ENCODE data around the gene GUCA2B. TPM values are rescaled to one million over a fixed set of nuclear protein-coding genes. Genes with fewer than 3 reads are reported as not detected.

The GUCA2B gene
- total RNA-seq, 1 experiment from 2014 or later: not detected

GRCh38 chr1:42165511-42166210 lies 12.5 kb downstream of the GUCA2B start:
- no peak overlapping the region for H3K56ac ChIP-seq (ENCODE audit: insufficient read length, low read depth, low read length)
- no peak overlapping the region for H2AFZ ChIP-seq (ENCODE audit: low read length)
- no peak overlapping the region for H2AK5ac ChIP-seq (ENCODE audit: insufficient read length, low read length)
- Mint-ChIP-seq H3K4me3 (no peak overlapping the region), H3K36me3 (ENCODE audit: insufficient read depth in 1 of 3, low read depth in 3 of 3) (no peaks in the 10 kb centered on the region), H3K27ac (no peak overlapping the region; a peak in 2 of 7 replicates), H3K4me1 (peaks cover 7 to 9% of the 10 kb centered on the region in 2 experiments), H3K27me3 (ENCODE audit: low read depth) (peaks cover 8% of the 10 kb centered on the region), H3K9me3 (peaks cover 0 to 3% of the 10 kb centered on the region in 2 experiments; a peak in 2 of 5 replicates)
- no peaks in the 10 kb centered on the region for H3K9me3 ChIP-seq (ENCODE audit: control insufficient read depth, low read depth, low read length)
- DNase-seq: no peak
- no peak overlapping the region for H3K14ac ChIP-seq (ENCODE audit: insufficient read depth, low read length)
- H3K79me1 ChIP-seq (ENCODE audit: insufficient read depth, low read depth, low read length, poor library complexity, severe bottlenecking): no peaks in the 10 kb centered on the region
- H3K23me2 ChIP-seq (ENCODE audit: insufficient read length, low read depth, low read length, poor library complexity, severe bottlenecking): no peaks in the 10 kb centered on the region
- H2BK20ac ChIP-seq (ENCODE audit: low read depth, low read length, poor library complexity, severe bottlenecking): no peak overlapping the region
- no peak overlapping the region for H4K5ac ChIP-seq (ENCODE audit: insufficient read length, low read depth, low read length)
- no peak overlapping the region for H3K23ac ChIP-seq (ENCODE audit: insufficient read length, low read depth, low read length)
- no CpG with 5 or more reads among the region's 12 CpGs for WGBS (ENCODE audit: extremely low coverage, insufficient read length, low lambda C conversion rate)
- H3K18ac ChIP-seq (ENCODE audit: insufficient read length, low read depth, low read length): no peak overlapping the region
- H2BK5ac ChIP-seq (ENCODE audit: insufficient read length, low read length): no peak overlapping the region
- H4K20me1 ChIP-seq (ENCODE audit: control insufficient read depth, insufficient read depth, insufficient read length): no peaks in the 10 kb centered on the region
- TF ChIP-seq CTCF (conservative IDR thresholded peaks at IDR 0.05): no peak
- H3T11ph ChIP-seq (ENCODE audit: low read length): no peak overlapping the region
- no peaks in the 10 kb centered on the region; the same call in 1 of the 2 replicates for H3K4me1 ChIP-seq (ENCODE audit: insufficient read depth, low read length)
- no peak overlapping the region for H3K4ac ChIP-seq (ENCODE audit: low read depth, low read length)
- H4K8ac ChIP-seq (replicated peaks; ENCODE audit: insufficient read length, low read depth, low read length): no peak overlapping the region
- H4K91ac ChIP-seq (ENCODE audit: insufficient read length, low read depth, low read length): no peak overlapping the region
- H3K27me3 ChIP-seq (ENCODE audit: insufficient read depth, low read length): no peaks in the 10 kb centered on the region
- H2BK120ac ChIP-seq (ENCODE audit: low read depth, low read length, poor library complexity, severe bottlenecking): no peak overlapping the region
- no peak overlapping the region for H3K9ac ChIP-seq (ENCODE audit: extremely low read depth, insufficient read length, low read length)
- H3K79me2 ChIP-seq (ENCODE audit: insufficient read depth, low read length): no peaks in the 10 kb centered on the region
- H2BK12ac ChIP-seq (ENCODE audit: insufficient read length, low read depth, low read length): no peak overlapping the region
- H3K4me2 ChIP-seq (ENCODE audit: insufficient read depth, insufficient read length, low read length): no peak overlapping the region
- H2BK15ac ChIP-seq (ENCODE audit: low read depth, low read length): no peak overlapping the region
- H3K27ac ChIP-seq (ENCODE audit: insufficient read length, low read depth, low read length): no peak overlapping the region
